Endothelial cell of umbilical vein (primary cell): ENCODE data around the gene EFHB. TPM values are rescaled to one million over a fixed set of nuclear protein-coding genes. Genes with fewer than 3 reads are reported as not detected.

Experiments used
- BruUV-seq: library from RNA; stranded (reverse); fragments of 400-500 nt; replicated peaks from 2 replicates; lab custom pipeline; 2021; lab: Mats Ljungman, UMichigan
- CTCF ChIA-PET: fragments of 300-600, 350-600 bp; sonication (Branson Sonifier 250); formaldehyde crosslinking; loops from one replicate; lab custom pipeline; 2021; ENCODE audit warnings: antibody characterized with exemption, inconsistent platforms; lab: Charles Lee
- POLR2A ChIA-PET: fragments of 300-600, 350-600 bp; sonication (Branson Sonifier 250); formaldehyde crosslinking; loops from one replicate; lab custom pipeline; 2021; ENCODE audit warnings: antibody characterized with exemption, inconsistent platforms; lab: Charles Lee
- DNase-seq: peaks from one replicate; pipeline ENCODE4 v3.0.0-alpha.2; 2011; ENCODE audit warnings: low read depth, low spot score
- FAIRE-seq: peaks from 2 replicates; lab custom pipeline; 2011; peaks lifted over from hg19 to GRCh38; lab: Jason Lieb, UNC
- H2AFZ ChIP-seq: 2 replicates; pipeline ENCODE4 v1.6.0; 2012; ENCODE audit warnings: low read depth, low read length, control low read depth, inconsistent platforms
- H3K27ac ChIP-seq: 2 replicates; pipeline ENCODE4 v1.5.1; 2011; ENCODE audit warnings: low read depth, mild to moderate bottlenecking, control low read depth, low read length, moderate library complexity; ENCODE audit not compliant: insufficient read depth
- H3K27me3 ChIP-seq, 2 experiments: 2 replicates each; pipeline versions ENCODE4 v1.6.0 to v1.6.1; 2011; ENCODE audit warnings: low read length in 2 of 2, mixed read lengths in 1 of 2; ENCODE audit not compliant: control insufficient read depth in 2 of 2, insufficient read depth in 2 of 2
- H3K36me3 ChIP-seq, 2 experiments: 2 replicates in 1 of 2; 3 replicates in 1 of 2; pipeline ENCODE4 v1.5.1; 2011; ENCODE audit warnings: low read length in 2 of 2, mild to moderate bottlenecking in 1 of 2, moderate library complexity in 1 of 2; ENCODE audit not compliant: control insufficient read depth in 2 of 2, insufficient read depth in 2 of 2; ENCODE audit errors: extremely low read depth in 1 of 2
- H3K4me1 ChIP-seq: 3 replicates; pipeline ENCODE4 v1.5.1; 2011; ENCODE audit warnings: mild to moderate bottlenecking, low read length; ENCODE audit not compliant: control insufficient read depth, insufficient read depth; ENCODE audit errors: extremely low read depth
- H3K4me2 ChIP-seq: 2 replicates; pipeline ENCODE4 v1.6.1; 2011; ENCODE audit warnings: low read length, control low read depth, mixed read lengths; ENCODE audit not compliant: insufficient read depth
- H3K4me3 ChIP-seq, 3 experiments: fragments of 200-600 bp in 1 of 3; sonication (generic), shearing (Covaris generic) in 1 of 3; replicated peaks in 1 of 3; 2 replicates each; pipeline ENCODE4 v1.5.1; 2011 to 2016; ENCODE audit warnings: control low read depth in 3 of 3, low read length in 3 of 3, mild to moderate bottlenecking in 2 of 3, inconsistent platforms in 1 of 3, low read depth in 1 of 3, moderate library complexity in 1 of 3; ENCODE audit not compliant: insufficient read depth in 1 of 3
- H3K79me2 ChIP-seq: 2 replicates; pipeline ENCODE4 v1.6.0; 2012; ENCODE audit warnings: low read length, inconsistent platforms; ENCODE audit not compliant: control insufficient read depth, insufficient read depth
- H3K9ac ChIP-seq: replicated peaks from 2 replicates; pipeline ENCODE3; 2011; ENCODE audit warnings: low read length, control low read depth; ENCODE audit not compliant: insufficient read depth; ENCODE audit errors: extremely low read depth
- H3K9me1 ChIP-seq: replicated peaks from 3 replicates; pipeline ENCODE4 v1.6.0; 2011; ENCODE audit warnings: mild to moderate bottlenecking, low read length; ENCODE audit not compliant: control insufficient read depth, insufficient read depth; ENCODE audit errors: extremely low read depth
- H3K9me3 ChIP-seq: replicated peaks from 2 replicates; pipeline ENCODE4 v1.5.1; 2012; ENCODE audit warnings: low read length, inconsistent platforms; ENCODE audit not compliant: control insufficient read depth, insufficient read depth
- H4K20me1 ChIP-seq: replicated peaks from 2 replicates; pipeline ENCODE3; 2011; ENCODE audit warnings: mild to moderate bottlenecking, low read length; ENCODE audit not compliant: control insufficient read depth, insufficient read depth; ENCODE audit errors: extremely low read depth
- CTCF ChIP-seq, 2 donors: IDR thresholded peaks; 1 replicate in 1 of 2; 2 replicates in 1 of 2; pipeline ENCODE4 v1.5.1; 2011; ENCODE audit warnings: low read length in 2 of 2, mild to moderate bottlenecking in 2 of 2, moderate library complexity in 2 of 2, control low read depth in 1 of 2, inconsistent platforms in 1 of 2, low read depth in 1 of 2; ENCODE audit not compliant: insufficient read depth in 1 of 2; ENCODE audit errors: extremely low read depth in 1 of 2
- EZH2 ChIP-seq: IDR thresholded peaks from 2 replicates; pipeline ENCODE4 v1.6.1; 2012; ENCODE audit warnings: borderline replicate concordance, low read depth, mild to moderate bottlenecking, moderate library complexity, low read length, inconsistent platforms; ENCODE audit not compliant: severe bottlenecking
- FOS ChIP-seq: IDR thresholded peaks from 2 replicates; pipeline ENCODE4 v1.6.1; 2011; ENCODE audit warnings: mild to moderate bottlenecking, low read length, moderate library complexity, borderline replicate concordance; ENCODE audit not compliant: insufficient read depth
- GATA2 ChIP-seq: IDR thresholded peaks from 2 replicates; pipeline ENCODE4 v1.7.0; 2011; ENCODE audit warnings: low read depth, mild to moderate bottlenecking, moderate library complexity, mixed read lengths, low read length; ENCODE audit not compliant: insufficient read length, insufficient read depth
- JUN ChIP-seq: IDR thresholded peaks from 2 replicates; pipeline ENCODE4 v1.6.1; 2011; ENCODE audit warnings: borderline replicate concordance, low read depth; ENCODE audit not compliant: insufficient read length, insufficient read depth
- MAX ChIP-seq: IDR thresholded peaks from 2 replicates; pipeline ENCODE4 v1.6.1; 2011; ENCODE audit not compliant: insufficient read depth, insufficient read length
- MYC ChIP-seq: IDR thresholded peaks from one replicate; pipeline ENCODE4 v1.6.1; 2011; ENCODE audit warnings: mild to moderate bottlenecking, low read depth, low read length
- POLR2A ChIP-seq: IDR thresholded peaks from 2 replicates; pipeline ENCODE4 v1.6.1; 2012; ENCODE audit warnings: low read depth, mild to moderate bottlenecking, control low read depth, low read length
- POLR2AphosphoS5 ChIP-seq: IDR thresholded peaks from 2 replicates; pipeline ENCODE4 v1.6.1; 2012; ENCODE audit warnings: low read depth, mild to moderate bottlenecking, control low read depth, low read length, moderate library complexity; ENCODE audit not compliant: insufficient read depth
- dilution Hi-C: fragments of 300-500 bp; cut with MboI; formaldehyde crosslinking; loops from one replicate; pipeline ENCODE4 v1.15.0; 2019; ENCODE audit warnings: low sequenced_read_pairs; ENCODE audit not compliant: extremely low pct_ligation_motif_present
- intact Hi-C: fragments of 100-400 bp; cut with micrococcal nuclease; formaldehyde crosslinking; loops from one replicate; pipeline ENCODE4 v1.10.0; 2022
- polyA plus RNA-seq, 4 experiments: library from polyadenylated mRNA; depleted of rRNA in 3 of 4; stranded (reverse) in 3 of 4; unstranded in 1 of 4; fragments of >200 nt; gene quantifications; 2 replicates each; pipeline versions ENCODE4 v1.2.1 to v1.2.3, GENCODE V29; 2011 to 2012; ENCODE audit warnings: missing spikeins in 1 of 4
- total RNA-seq: library from RNA; stranded (reverse); gene quantifications from 2 replicates; pipeline ENCODE4 v1.2.3, GENCODE V29; 2021

The EFHB gene
- total and polyA plus RNA-seq, 2 donors (not counting 3 experiments of a cell fraction or from before 2014, with no cell fraction given), result 0.82 TPM; not detected in 1

- Histone ChIP-seq H3K4me1 (no peaks in the 10 kb centered on the region), H3K79me2 (peaks cover 93% of the 10 kb centered on the region), H3K27me3 (no peaks in the 10 kb centered on the region), H3K36me3 (peaks cover 14% of the 10 kb centered on the region in 2 experiments), H2AFZ (no peak overlapping the region), H3K27ac (no peak overlapping the region), H3K4me3 (no peak overlapping the region), H3K4me2 (no peak overlapping the region), H3K9ac (no peak overlapping the region), H4K20me1 (no peaks in the 10 kb centered on the region), H3K9me3 (no peaks in the 10 kb centered on the region), H3K9me1 (no peaks in the 10 kb centered on the region)
- POLR2A ChIA-PET, result no interaction called here
- DNase-seq, result no peak
- CTCF ChIA-PET, result no interaction called here
- dilution Hi-C loops, result no loop called here
- FAIRE-seq, result no peak
- intact Hi-C loops, result no loop called here
- no TSS peak for BruUV-seq
- TF ChIP-seq JUN (no peak), POLR2AphosphoS5 (no peak), MAX (no peak), GATA2 (no peak), CTCF (IDR thresholded peaks at IDR 0.05; ENCODE audit: extremely low read depth in 1 of 2, insufficient read depth in 1 of 2, low read depth in 1 of 2, low read length in 2 of 2) (no peak), POLR2A (no peak), FOS (no peak), EZH2 (no peak), MYC (no peak)
Observed at GRCh38 chr3:19954676-19955075, 20.7 kb upstream of the EFHB start.
